Activated CD8-positive, alpha-beta T cell treated with anti-CD3 and anti-CD28 coated beads, Interleukin-2, amount 10 ng/mL, durations not matched to agents 7 days and 5 days (primary cell): ENCODE results near the gene PXDN. TPM values are rescaled to one million over a fixed set of nuclear protein-coding genes. Genes with fewer than 3 reads are reported as not detected.

Experiments used
- ATAC-seq: fragments of 150-1000 bp; cut with Tn5 transposase; one replicate; pipeline ENCODE4 v1.10.0; 2021; ENCODE audit warnings: moderate library complexity
- CTCF ChIA-PET: fragments of 350-600 bp; sonication (Branson Sonifier 250); formaldehyde crosslinking; loops from one replicate; lab custom pipeline; 2021; ENCODE audit warnings: antibody characterized with exemption; lab: Charles Lee
- POLR2A ChIA-PET: fragments of 350-600 bp; sonication (Branson Sonifier 250); formaldehyde crosslinking; loops from one replicate; lab custom pipeline; 2021; ENCODE audit warnings: antibody characterized with exemption; lab: Charles Lee
- DNase-seq: peaks from one replicate; pipeline ENCODE4 v3.0.0-alpha.2; 2020
- H3K27ac Mint-ChIP-seq: one replicate; pipeline ENCODE4 v1.8.0; 2021; ENCODE audit warnings: mild to moderate bottlenecking, mixed read lengths
- H3K27me3 Mint-ChIP-seq: one replicate; pipeline ENCODE4 v1.8.0; 2021; ENCODE audit warnings: low read depth, mixed read lengths
- H3K36me3 Mint-ChIP-seq: one replicate; pipeline ENCODE4 v1.8.0; 2021; ENCODE audit warnings: low read depth, mixed read lengths
- H3K4me1 Mint-ChIP-seq: one replicate; pipeline ENCODE4 v1.8.0; 2021; ENCODE audit warnings: low read depth, mixed read lengths
- H3K4me3 Mint-ChIP-seq: one replicate; pipeline ENCODE4 v1.8.0; 2021; ENCODE audit warnings: mild to moderate bottlenecking, mixed read lengths
- H3K9me3 Mint-ChIP-seq: one replicate; pipeline ENCODE4 v1.8.0; 2022; ENCODE audit warnings: mixed read lengths; ENCODE audit not compliant: insufficient read depth
- total RNA-seq, 2 experiments: library from RNA; stranded (reverse); gene quantifications; one replicate each; pipeline ENCODE4 v1.2.3, GENCODE V29; 2021

The PXDN gene
- under 1 TPM; 0.26 to 0.92 TPM for total RNA-seq

- DNase-seq (peak; percentile 6), ATAC-seq (no peak)
- Mint-ChIP-seq H3K36me3 (no peaks in the 10 kb centered on the region), H3K27me3 (peaks cover 33% of the 10 kb centered on the region), H3K4me3 (peak within 1 kb of the TSS; percentile 48), H3K4me1 (peaks cover 9% of the 10 kb centered on the region), H3K27ac (no peak within 1 kb of the TSS), H3K9me3 (no peaks in the 10 kb centered on the region)
- CTCF ChIA-PET, result no interaction called here
- POLR2A ChIA-PET, result no interaction called here
Measured at GRCh38 chr2:1744446-1745170, at the start of gene PXDN. TSS of gene PXDN (minus strand) at chr2:1744515. CDS start at chr2:1744455, 60 bp downstream.

- ATAC-seq, result no peak
- no peak for DNase-seq
- Mint-ChIP-seq H3K4me1 (no peaks in the 10 kb centered on the region), H3K36me3 (no peaks in the 10 kb centered on the region), H3K27me3 (no peaks in the 10 kb centered on the region), H3K9me3 (no peaks in the 10 kb centered on the region), H3K27ac (no peak overlapping the region), H3K4me3 (no peak overlapping the region)
- POLR2A ChIA-PET, result no interaction called here
- CTCF ChIA-PET, result no interaction called here
Measured at GRCh38 chr2:1793868-1794445, 49.6 kb upstream of the PXDN start.

GRCh38 chr2:1793001-1793867 is 48.9 kb upstream of the PXDN start:
- ATAC-seq, result no peak
- H3K27ac Mint-ChIP-seq, result no peak overlapping the region
- no peak overlapping the region for H3K4me3 Mint-ChIP-seq
- no peak for DNase-seq
- H3K27me3 Mint-ChIP-seq, result no peaks in the 10 kb centered on the region
- H3K4me1 Mint-ChIP-seq, result no peaks in the 10 kb centered on the region
- no peaks in the 10 kb centered on the region for H3K36me3 Mint-ChIP-seq
- ChIA-PET POLR2A (no interaction called here), CTCF (no interaction called here)
- no peaks in the 10 kb centered on the region for H3K9me3 Mint-ChIP-seq

- no peak for ATAC-seq
Measured at GRCh38 chr2:1791685-1792435, 47.5 kb upstream of the PXDN start.

GRCh38 chr2:1791006-1791605 is 46.8 kb upstream of the PXDN start:
- Mint-ChIP-seq H3K27ac (no peak overlapping the region), H3K4me3 (no peak overlapping the region), H3K27me3 (no peaks in the 10 kb centered on the region), H3K4me1 (no peaks in the 10 kb centered on the region), H3K36me3 (no peaks in the 10 kb centered on the region), H3K9me3 (no peaks in the 10 kb centered on the region)
- DNase-seq, result no peak
- no peak for ATAC-seq
- ChIA-PET POLR2A (no interaction called here), CTCF (no interaction called here)

More at GRCh38 chr2:1791685-1792435, 47.5 kb upstream of the PXDN start:
- Mint-ChIP-seq H3K36me3 (no peaks in the 10 kb centered on the region), H3K4me3 (no peak overlapping the region), H3K9me3 (no peaks in the 10 kb centered on the region), H3K27ac (no peak overlapping the region), H3K4me1 (no peaks in the 10 kb centered on the region), H3K27me3 (no peaks in the 10 kb centered on the region)
- ChIA-PET CTCF (no interaction called here), POLR2A (no interaction called here)
- DNase-seq, result no peak

- no peak overlapping the region for H3K27ac Mint-ChIP-seq
- H3K27me3 Mint-ChIP-seq, result no peaks in the 10 kb centered on the region
- H3K4me3 Mint-ChIP-seq, result no peak overlapping the region
- H3K36me3 Mint-ChIP-seq, result no peaks in the 10 kb centered on the region
- ATAC-seq (no peak), DNase-seq (no peak)
- H3K9me3 Mint-ChIP-seq, result no peaks in the 10 kb centered on the region
- H3K4me1 Mint-ChIP-seq, result no peaks in the 10 kb centered on the region
- ChIA-PET POLR2A (no interaction called here), CTCF (no interaction called here)
Measured at GRCh38 chr2:1790473-1790872, 46.2 kb upstream of the PXDN start.

- Mint-ChIP-seq H3K27me3 (peaks cover 2% of the 10 kb centered on the region), H3K4me1 (no peaks in the 10 kb centered on the region), H3K27ac (no peak overlapping the region), H3K36me3 (no peaks in the 10 kb centered on the region), H3K9me3 (no peaks in the 10 kb centered on the region), H3K4me3 (no peak overlapping the region)
- DNase-seq (no peak), ATAC-seq (no peak)
- ChIA-PET CTCF (no interaction called here), POLR2A (no interaction called here)
Measured at GRCh38 chr2:1789610-1790009, 45.3 kb upstream of the PXDN start.

GRCh38 chr2:1788478-1788959 is 44.2 kb upstream of the PXDN start:
- Mint-ChIP-seq H3K4me3 (no peak overlapping the region), H3K4me1 (no peaks in the 10 kb centered on the region), H3K27me3 (peaks cover 3% of the 10 kb centered on the region), H3K9me3 (no peaks in the 10 kb centered on the region), H3K27ac (no peak overlapping the region), H3K36me3 (no peaks in the 10 kb centered on the region)
- DNase-seq (no peak), ATAC-seq (no peak)
- ChIA-PET POLR2A (no interaction called here), CTCF (no interaction called here)

- CTCF ChIA-PET, result no interaction called here
- peaks cover 3% of the 10 kb centered on the region for H3K27me3 Mint-ChIP-seq
- H3K4me1 Mint-ChIP-seq, result no peaks in the 10 kb centered on the region
- ATAC-seq, result no peak
- DNase-seq, result no peak
- no peaks in the 10 kb centered on the region for H3K9me3 Mint-ChIP-seq
- H3K27ac Mint-ChIP-seq, result no peak overlapping the region
- H3K4me3 Mint-ChIP-seq, result no peak overlapping the region
- no peaks in the 10 kb centered on the region for H3K36me3 Mint-ChIP-seq
- POLR2A ChIA-PET, result no interaction called here
Measured at GRCh38 chr2:1787755-1788477, 43.6 kb upstream of the PXDN start.

- Mint-ChIP-seq H3K4me3 (no peak overlapping the region), H3K27me3 (peaks cover 3% of the 10 kb centered on the region), H3K4me1 (no peaks in the 10 kb centered on the region), H3K27ac (no peak overlapping the region), H3K9me3 (no peaks in the 10 kb centered on the region), H3K36me3 (no peaks in the 10 kb centered on the region)
- ChIA-PET POLR2A (no interaction called here), CTCF (interaction anchor here (1.0 kb wide), 1 partner anchor 15 kb away, joined by 4 read pairs; no protein-coding TSS in a partner anchor)
- ATAC-seq, result no peak
- no peak for DNase-seq
Measured at GRCh38 chr2:1784986-1785617, 40.8 kb upstream of the PXDN start.
